ENCODE data around the gene CMYA5.
"Not testable (repeated sequence)": the region's sequence is repeated elsewhere in the genome, so short reads cannot be mapped to it uniquely, and the experiment has no call there.

The CMYA5 gene

DNA sequence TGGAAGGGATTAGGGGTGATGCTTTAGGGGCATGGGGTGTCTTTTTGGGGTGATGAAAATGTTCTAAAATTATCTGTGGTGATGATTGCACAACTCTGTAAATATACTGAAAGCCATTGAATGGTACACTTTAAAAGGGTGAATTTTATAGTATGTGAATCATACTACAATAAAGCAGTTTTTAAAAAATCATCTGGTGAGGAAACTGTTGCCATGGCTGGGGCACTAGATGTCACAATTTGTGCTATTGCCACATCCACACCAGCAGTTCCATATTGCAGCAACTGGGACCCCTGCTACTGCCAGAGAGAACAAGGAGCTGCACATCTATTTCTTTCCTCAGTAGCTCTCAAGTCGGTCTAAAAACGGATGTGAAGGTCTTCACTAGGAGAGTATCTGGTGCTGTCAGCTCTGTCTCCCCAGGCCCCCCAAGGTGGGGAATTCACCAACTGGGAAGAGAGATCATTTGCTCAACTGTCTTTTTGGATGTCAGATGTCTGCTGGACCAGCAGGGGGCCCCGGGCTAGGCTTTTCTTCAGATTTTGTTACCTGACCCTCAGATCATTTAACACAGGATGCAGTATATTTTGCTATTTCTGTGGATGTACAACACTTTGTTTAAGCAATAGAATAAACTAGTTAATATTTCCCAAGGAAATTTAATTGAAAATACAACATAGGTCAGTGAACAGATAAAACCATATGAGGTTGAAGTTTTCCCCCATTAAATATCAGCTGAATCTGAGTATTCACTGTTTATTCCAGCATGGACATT lies 13.2 kb downstream of the CMYA5 start:
- no peak for DNase-seq (ENCODE audit: low spot score)

DNA sequence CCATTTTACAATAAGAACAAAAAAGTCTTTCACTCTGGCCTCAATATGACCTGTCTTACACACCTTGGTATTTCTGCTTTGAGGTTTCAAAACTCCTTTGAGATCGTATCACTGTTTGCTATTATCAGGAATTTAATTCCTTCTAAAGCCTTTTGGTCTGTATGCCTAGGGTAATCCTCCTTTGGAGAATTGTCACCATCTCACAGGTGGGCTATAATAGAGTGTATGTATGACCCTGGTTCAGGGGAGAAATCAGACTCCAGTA lies 13.7 kb downstream of the CMYA5 start:
- no peak for DNase-seq (ENCODE audit: low spot score)

DNA sequence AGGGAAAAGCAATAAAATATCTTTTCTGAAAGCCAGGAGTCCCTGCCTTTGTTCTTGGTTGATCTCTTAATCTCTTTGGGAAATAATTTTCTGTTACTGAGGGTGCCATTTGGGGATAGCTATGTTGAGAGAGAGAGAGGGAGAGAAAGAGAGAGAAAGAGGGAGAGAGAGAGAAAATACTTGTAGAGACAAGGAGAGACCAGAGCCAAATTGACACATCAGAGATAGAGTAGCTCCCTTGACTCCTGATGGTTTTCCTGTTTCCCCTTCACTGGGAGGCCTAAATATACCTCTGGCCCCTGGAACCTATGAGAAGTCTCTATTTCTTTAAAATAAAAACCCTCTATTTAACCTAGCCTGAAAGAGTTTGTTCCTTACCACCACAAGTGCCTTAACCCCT lies 14.9 kb downstream of the CMYA5 start:
- DNase-seq (ENCODE audit: low spot score) = no peak

DNA sequence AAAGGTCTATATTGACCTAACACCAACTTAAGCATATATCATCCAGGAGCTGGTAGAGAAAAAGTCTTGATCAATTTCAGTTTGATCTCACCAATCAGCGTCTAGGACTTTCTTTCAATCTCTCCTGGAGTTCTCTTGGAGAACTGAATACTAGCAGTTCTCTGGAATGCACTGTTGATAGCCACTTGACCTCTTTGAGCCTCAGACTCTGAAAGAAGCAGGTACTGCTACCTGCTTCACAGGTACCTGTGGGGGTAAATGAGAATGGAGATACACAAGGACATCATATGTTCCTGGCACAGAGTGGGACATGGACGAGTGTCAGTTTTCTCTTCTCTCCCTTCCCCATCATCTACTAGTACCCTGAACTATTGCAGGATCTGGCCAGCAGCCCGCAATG lies 16.0 kb downstream of the CMYA5 start:
- no peak for DNase-seq (ENCODE audit: low spot score)

DNA sequence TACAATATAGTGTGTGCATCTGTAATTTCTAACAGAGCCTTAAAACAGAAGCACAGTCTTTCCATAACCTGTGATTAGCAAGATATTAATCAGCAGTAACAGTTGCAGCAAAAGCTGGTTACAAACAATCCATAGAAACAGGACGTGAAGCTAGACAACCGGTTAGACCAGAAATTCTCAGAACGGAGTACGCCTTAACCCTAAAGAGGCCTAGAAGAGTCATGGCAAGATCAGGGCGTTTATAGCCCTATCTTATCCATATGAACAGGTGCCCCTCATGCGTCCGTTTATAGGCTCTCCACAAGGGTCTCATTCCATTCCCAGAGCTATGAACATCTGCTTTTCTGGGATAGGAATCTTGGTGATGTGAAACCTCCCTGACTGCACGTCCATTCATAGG lies 16.7 kb downstream of the CMYA5 start:
- not testable (repeated sequence) for DNase-seq (ENCODE audit: low spot score)

DNA sequence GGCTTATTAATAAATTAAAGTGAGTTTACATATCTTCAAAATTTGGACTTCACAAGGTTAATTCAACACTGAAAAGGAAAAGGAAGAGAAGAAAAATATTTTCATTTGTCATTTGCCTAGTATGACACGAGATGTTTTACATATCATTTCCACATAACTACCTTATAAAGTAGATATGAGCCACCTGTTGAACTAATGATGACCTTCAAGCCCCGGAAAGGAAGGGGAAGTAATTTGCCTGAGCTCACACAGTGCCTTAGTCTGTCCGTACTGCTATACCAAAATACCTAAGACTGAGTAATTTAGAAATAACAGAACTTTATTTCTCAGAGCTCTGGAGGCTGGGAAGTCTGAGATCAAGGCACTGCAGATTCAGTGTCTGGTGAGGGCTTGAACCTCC lies 17.9 kb downstream of the CMYA5 start:
- DNase-seq (ENCODE audit: low spot score) = no peak

DNA sequence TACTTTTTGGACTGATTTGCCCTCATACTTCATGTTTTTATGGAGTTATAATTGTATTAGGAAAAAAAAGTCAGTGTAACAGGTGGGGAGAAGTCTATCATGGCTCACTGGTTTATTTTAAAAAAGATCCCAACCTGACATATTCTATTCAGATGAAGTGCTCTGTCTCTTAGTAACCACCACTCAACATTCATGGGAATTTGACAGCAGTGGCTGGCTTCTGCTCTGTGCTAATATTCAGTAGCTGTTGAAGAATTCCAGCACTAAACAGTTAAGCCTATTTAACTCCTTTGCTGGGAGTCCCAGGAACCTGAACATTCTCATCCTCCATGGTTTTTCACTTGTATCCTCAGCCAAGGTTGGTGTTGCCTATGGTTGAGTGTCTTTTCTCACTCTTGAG lies 23.1 kb downstream of the CMYA5 start:
- no peak for DNase-seq (ENCODE audit: low spot score)

DNA sequence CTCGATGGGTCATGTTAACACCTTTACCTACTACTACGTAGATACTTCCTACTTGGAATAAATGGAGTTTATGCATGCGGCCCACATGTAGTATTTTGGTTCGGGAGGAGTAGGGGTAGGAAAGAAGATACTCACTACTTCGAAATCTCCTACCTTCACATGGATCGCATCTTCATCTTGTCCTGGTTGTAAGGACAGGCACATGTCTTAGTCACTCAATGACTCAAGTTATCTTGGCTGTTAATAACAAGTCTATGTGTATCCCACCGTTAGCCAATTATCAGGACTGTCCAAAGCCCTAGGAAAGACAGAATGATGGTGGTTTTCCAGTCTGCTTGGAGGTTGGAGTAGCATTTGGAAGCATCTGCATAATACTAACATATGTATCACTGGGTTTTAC lies 24.1 kb downstream of the CMYA5 start:
- DNase-seq (ENCODE audit: low spot score) = no peak

DNA sequence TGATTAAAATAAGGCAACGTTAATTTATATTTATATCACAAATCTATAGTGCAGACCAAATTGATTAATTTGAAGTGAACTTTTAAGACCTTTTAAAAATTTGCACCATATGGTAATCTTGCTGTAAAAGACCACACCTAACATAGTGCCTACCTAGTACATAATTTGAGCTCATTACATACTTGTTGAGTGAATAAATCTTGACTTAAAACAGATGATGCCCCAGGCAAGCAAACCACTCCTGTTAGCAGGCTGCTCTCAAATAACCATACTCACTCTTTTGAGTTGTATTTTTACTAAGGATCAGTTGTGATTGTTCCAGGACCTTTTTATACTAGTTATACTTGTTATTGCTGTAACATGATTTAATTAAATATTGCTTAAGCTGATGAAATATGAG lies 27.2 kb downstream of the CMYA5 start:
- DNase-seq (ENCODE audit: low spot score) = no peak

DNA sequence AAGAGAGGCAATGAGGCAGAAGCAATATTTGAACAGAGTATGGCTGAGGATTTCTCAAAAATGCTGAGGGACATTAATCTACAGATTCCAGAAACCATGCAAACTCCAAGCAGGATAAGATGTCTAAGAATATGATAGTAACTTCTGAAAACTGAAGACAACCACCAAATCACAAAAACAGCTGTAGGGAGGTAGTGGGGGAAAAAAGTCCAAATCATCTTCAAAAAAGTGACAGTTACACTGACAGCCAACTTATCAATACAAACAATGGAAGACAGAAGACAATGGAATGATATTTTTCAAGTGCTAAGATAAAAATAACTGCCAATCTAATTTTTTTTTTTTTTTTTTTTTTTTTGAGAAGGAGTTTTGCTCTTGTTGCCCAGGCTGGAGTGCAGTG lies 30.5 kb downstream of the CMYA5 start:
- DNase-seq (ENCODE audit: low spot score) = no peak

DNA sequence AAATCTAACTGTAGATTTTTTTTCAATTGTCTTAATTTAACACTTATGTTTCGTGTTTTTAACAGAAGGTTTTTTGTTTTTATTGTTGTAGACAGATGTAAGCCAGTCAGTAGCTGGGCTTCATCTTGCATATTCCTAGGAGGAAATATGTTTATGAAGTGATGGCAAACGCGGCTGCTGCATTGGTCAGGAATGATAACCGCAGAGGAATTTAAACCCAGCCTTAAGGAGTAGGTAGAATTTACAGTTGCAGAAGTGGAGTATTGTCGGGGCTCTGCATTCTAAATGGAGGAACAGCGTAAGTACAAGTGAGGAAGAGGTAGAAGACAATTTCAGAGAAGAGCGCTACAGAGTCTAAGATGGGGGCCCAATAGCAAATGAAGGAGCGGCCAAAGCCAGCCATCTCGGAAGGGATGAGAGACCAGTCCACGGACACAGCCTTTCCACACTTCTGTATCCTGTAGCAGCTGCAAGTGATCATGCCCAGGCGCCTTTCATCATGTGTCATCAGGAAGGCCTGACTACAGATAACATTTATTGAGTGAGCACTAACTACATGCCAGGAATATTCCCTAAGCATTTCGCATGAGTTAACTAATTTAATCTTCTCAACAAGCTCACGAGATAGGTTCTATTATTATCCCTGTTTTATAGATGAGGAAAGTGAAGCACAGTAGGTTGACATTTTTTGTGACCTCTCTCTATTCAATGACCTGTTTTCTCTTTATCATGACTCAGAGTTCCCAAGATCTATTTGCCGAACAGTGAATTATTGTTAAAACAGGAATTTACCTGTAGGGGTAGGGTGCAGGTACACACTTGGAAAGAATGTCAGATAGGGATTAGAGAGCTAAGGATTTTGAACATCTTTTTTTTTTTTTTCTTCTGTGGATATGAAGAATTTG lies 38.1 kb downstream of the CMYA5 start:
- DNase-seq (ENCODE audit: low spot score) = no peak

DNA sequence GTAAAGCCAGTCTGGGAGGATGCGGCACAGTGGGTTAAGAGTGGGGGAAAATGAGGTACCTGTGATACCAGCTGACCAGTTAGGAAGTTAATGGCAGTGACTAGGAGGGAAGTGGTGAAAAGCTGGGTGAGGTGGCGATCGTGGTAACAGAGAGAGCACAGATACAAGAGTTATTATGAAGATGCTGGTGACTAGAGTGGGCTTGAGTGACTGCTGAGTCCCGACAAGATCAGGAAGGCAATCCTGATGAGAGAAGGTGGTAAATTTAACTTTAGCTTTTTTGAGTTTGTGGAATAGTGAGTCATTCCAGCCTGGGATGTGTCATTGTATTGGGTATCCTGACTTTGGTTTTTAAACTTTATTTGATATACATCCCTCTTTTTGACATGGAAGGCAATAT lies 38.8 kb downstream of the CMYA5 start:
- no peak for DNase-seq (ENCODE audit: low spot score)

DNA sequence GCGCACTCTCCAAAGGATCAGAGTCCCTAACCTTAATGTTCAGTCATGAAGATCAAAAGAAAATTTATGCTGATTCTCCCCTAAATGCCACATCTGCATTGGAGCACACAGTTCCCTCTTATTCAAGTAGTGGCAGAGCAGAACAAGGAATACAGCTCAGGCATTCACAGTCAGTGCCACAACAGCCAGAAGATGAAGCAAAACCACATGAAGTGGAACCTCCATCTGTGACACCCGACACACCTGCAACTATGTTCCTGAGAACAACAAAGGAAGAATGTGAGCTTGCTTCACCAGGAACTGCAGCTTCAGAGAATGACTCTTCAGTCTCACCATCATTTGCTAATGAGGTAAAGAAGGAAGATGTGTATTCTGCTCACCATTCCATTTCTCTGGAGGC lies 40.0 kb downstream of the CMYA5 start:
- no peak for DNase-seq (ENCODE audit: low spot score)

DNA sequence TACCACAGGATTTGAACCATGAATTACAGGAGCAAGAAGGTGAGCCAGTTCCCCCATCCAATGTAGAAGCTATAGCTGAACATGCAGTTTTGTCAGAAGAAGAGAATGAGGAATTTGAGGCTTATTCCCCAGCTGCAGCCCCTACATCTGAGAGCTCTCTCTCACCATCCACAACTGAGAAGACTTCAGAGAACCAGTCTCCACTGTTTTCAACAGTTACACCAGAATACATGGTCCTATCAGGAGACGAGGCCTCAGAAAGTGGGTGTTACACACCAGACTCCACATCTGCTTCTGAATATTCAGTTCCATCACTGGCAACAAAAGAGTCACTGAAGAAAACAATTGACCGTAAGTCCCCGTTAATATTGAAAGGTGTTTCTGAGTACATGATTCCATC lies 40.9 kb downstream of the CMYA5 start:
- no peak for DNase-seq (ENCODE audit: low spot score)

DNA sequence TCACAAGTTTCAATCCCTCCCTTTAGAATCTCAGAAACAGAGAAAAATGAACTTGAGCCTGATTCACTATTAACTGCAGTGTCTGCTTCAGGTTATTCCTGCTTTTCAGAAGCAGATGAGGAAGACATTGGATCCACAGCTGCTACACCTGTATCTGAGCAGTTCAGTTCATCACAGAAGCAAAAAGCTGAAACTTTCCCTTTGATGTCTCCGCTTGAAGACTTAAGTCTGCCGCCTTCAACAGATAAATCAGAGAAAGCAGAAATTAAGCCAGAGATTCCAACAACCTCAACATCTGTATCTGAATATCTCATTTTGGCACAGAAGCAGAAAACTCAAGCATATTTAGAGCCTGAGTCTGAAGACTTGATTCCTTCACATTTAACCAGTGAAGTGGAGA lies 42.1 kb downstream of the CMYA5 start:
- DNase-seq (ENCODE audit: low spot score) = no peak

DNA sequence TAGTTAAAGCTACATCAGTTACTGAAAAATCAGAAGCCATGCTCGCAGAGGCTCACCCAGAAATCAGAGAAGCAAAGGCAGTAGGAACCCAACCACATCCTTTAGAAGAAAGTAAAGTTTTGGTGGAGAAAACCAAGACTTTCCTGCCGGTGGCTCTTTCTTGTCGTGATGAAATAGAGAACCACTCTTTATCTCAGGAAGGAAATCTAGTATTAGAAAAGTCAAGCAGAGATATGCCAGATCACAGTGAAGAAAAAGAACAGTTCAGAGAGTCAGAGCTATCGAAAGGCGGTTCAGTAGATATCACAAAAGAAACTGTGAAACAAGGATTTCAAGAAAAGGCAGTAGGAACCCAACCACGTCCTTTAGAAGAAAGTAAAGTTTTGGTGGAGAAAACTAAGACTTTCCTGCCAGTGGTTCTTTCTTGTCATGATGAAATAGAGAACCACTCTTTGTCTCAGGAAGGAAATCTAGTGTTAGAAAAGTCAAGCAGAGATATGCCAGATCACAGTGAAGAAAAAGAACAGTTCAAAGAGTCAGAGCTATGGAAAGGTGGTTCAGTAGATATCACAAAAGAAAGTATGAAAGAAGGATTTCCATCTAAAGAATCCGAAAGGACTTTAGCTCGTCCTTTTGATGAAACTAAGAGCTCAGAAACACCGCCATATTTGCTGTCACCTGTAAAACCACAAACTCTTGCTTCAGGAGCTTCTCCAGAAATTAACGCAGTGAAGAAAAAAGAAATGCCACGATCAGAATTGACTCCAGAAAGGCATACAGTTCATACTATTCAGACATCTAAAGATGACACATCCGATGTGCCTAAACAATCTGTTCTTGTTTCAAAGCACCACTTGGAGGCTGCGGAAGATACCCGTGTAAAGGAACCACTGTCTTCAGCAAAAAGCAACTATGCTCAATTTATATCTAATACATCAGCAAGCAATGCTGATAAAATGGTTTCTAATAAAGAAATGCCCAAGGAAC lies 47.2 kb downstream of the CMYA5 start:
- no peak for DNase-seq (ENCODE audit: low spot score)

DNA sequence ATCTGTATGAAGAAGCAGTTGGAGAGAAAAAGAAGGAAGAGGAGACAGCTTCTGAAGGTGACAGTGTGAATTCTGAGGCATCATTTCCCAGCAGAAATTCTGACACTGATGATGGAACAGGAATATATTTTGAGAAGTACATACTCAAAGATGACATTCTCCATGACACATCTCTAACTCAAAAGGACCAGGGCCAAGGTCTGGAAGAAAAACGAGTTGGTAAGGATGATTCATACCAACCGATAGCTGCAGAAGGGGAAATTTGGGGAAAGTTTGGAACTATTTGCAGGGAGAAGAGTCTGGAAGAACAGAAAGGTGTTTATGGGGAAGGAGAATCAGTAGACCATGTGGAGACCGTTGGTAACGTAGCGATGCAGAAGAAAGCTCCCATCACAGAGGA lies 48.7 kb downstream of the CMYA5 start:
- no peak for DNase-seq (ENCODE audit: low spot score)

DNA sequence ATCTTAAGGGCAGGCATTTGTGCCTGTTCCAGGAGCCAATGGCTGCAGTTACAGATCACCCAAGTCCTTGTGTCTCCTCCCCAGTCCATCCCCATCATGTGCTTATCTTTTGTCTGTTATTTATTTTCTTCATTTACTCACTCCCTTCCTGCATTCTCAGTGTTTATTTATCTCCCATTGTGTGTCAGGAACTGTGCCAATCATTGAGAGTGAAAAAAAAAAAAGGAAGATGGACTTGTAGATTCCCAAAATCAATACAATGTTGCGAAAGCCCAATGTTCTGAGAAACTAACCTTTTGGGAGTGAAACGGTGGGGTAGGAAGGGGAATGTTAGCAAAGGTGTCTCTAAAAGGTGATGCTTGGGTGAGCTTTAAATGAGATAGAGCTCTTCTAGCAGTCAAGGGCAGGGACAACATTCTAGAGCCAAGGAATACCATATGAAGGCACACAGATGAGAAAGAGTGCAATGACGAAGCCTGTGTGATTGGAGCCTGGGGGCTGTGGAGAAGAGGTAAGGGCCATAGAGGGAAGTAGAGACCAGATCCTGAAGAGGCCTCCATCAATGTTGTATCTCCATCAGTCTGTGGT lies 53.0 kb downstream of the CMYA5 start:
- DNase-seq (ENCODE audit: low spot score) = no peak

DNA sequence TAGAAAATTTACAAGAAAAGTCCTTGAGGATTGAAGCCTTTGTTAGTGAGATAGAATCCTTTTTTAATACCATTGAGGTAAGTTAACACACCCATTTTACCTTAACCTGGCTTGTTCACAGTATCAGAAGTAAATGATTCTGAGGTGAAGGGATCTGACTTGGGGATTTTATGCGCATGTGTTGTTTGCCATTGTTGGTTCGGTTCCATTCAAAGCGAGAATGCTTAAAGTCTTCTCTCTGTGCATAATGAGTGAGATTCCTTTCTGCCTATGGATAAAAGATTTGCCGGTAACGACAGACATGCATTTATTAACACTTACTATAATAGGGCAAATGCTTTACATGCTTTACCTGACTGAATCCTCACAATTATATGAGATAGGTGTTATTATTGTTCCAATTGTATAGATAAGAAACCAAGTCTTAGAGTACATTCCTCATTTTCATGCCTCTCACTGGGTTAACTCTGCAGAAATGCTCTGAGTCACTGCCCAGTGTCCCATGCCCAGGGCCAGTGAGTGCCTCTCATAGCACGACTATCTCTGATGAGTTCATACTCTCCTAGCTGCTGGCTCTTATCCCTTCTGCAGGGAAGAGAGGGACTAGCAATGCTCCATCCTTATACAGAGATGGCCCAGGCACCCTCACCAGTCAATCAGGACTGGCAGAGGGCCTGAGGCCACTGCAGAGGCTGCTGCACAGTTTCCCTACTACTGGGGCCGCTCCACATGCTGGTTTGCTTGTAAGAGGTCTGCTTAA lies 54.4 kb downstream of the CMYA5 start:
- no peak for DNase-seq (ENCODE audit: low spot score)

DNA sequence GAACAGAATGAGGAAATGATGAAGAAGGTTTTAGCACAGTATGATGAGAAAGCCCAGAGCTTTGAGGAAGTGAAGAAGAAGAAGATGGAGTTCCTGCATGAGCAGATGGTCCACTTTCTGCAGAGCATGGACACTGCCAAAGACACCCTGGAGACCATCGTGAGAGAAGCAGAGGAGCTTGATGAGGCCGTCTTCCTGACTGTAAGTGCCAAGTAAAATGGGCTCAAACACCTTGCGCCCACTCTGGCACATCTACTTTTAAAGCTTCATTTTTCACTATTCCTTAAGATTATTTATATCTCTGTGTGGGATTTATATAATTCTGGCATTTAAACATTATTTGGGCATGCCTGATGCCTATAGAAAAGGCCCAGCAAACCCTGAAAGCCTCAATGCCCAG lies 55.6 kb downstream of the CMYA5 start:
- DNase-seq (ENCODE audit: low spot score) = no peak

Data from hematopoietic multipotent progenitor cell treated with erythropoietin and hydrocortisone succinate and interleukin-3 and kit ligand, for 15 days (in vitro differentiated cells).